Osteocyte (in vitro differentiated cells): ENCODE measurements around the gene GADD45B. TPM values are rescaled to one million over a fixed set of nuclear protein-coding genes. Genes with fewer than 3 reads are reported as not detected.
"Not testable (repeated sequence)": the region's sequence is repeated elsewhere in the genome, so short reads cannot be mapped to it uniquely, and the experiment has no call there.

Experiments
- DNase-seq: peaks from one replicate; pipeline ENCODE4 v3.0.0; 2021; ENCODE audit warnings: mixed read lengths; ENCODE audit not compliant: unreplicated experiment; ENCODE audit errors: extremely low spot score
- H3K27ac Mint-ChIP-seq: one replicate; pipeline ENCODE4 v1.8.0; 2021; ENCODE audit warnings: mild to moderate bottlenecking, mixed read lengths; ENCODE audit not compliant: unreplicated experiment
- H3K27me3 Mint-ChIP-seq: one replicate; pipeline ENCODE4 v1.8.0; 2021; ENCODE audit warnings: mixed read lengths; ENCODE audit not compliant: unreplicated experiment
- H3K36me3 Mint-ChIP-seq: one replicate; pipeline ENCODE4 v1.8.0; 2021; ENCODE audit warnings: mixed read lengths; ENCODE audit not compliant: unreplicated experiment
- H3K4me1 Mint-ChIP-seq: one replicate; pipeline ENCODE4 v1.8.0; 2021; ENCODE audit warnings: mixed read lengths; ENCODE audit not compliant: unreplicated experiment
- H3K4me3 Mint-ChIP-seq: one replicate; pipeline ENCODE4 v1.8.0; 2021; ENCODE audit warnings: mild to moderate bottlenecking, moderate library complexity, mixed read lengths; ENCODE audit not compliant: unreplicated experiment
- H3K9me3 Mint-ChIP-seq: one replicate; pipeline ENCODE4 v1.8.0; 2021; ENCODE audit warnings: mixed read lengths; ENCODE audit not compliant: unreplicated experiment
- CTCF ChIP-seq: fragments of 200-600 bp; sonication (generic); IDR thresholded peaks from 2 replicates; pipeline ENCODE4 v1.5.0; 2021; ENCODE audit warnings: antibody characterized with exemption, mild to moderate bottlenecking, moderate library complexity
- total RNA-seq: library from RNA; stranded (reverse); gene quantifications from 2 replicates; pipeline ENCODE4 v1.2.1, GENCODE V29; 2021

Gene GADD45B
- total RNA-seq, 1 donor from 2014 or later = 165 TPM

DNA sequence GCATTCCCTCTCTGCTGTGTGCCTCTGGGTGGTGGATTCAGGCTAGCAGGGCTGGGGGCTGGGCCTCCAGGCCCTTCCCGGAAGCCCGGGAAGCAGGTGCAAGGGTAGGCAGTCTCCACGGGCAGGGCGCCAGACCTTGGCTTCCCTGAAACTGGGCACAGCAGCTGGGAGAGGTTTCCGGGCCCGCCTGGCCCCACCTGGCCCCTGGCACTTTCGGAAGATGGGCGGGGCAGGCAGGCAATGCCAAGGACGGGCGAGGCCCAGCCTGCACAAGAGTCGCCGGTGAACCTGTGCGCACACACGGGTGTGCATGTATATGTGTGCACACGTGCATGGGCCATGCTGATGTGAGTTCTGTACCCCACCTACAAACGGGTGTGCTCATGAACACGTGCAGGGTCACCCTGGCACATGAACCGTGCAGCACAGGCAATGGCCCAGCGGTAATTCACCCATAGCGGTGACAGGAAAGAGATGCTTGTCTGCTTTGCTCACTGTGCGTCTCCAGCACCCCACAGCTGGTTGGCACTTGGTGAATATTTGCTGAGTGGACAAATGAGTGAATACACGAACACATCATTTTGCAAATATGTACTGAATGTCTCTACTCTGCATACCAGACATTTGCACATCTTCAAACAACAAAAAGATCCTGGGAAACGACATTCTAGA, 15.3 kb downstream of the GADD45B start:
- H3K27ac Mint-ChIP-seq = peak overlapping the region; percentile 96
- H3K9me3 Mint-ChIP-seq = no peaks in the 10 kb centered on the region
- H3K36me3 Mint-ChIP-seq = no peaks in the 10 kb centered on the region
- DNase-seq = no peak
- H3K27me3 Mint-ChIP-seq = no peaks in the 10 kb centered on the region
- H3K4me3 Mint-ChIP-seq = peak overlapping the region; percentile 43
- no peak for TF ChIP-seq CTCF
- H3K4me1 Mint-ChIP-seq = peaks cover 64% of the 10 kb centered on the region

DNA sequence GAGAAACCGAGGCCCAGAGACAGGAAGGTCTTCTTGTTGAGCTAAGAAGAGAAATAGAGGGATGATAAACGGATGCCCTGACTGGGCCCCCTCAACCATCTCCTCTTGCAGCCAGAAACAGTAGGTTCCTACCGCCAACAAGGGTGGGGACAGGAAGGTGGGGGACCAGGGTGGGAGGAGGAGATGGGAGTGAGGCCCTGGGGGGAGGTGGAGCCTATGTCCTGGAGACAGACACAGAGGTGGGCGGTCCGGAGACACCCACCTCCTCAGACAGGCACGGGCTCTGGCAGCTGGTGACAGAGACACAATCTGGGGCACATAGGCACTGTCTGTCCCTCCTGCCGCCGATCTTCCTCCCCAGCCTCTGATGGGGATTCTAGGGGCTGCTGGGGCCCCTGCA, 16.9 kb downstream of the GADD45B start:
- Mint-ChIP-seq H3K36me3 (no peaks in the 10 kb centered on the region), H3K27ac (peak overlapping the region; percentile 96)

DNA sequence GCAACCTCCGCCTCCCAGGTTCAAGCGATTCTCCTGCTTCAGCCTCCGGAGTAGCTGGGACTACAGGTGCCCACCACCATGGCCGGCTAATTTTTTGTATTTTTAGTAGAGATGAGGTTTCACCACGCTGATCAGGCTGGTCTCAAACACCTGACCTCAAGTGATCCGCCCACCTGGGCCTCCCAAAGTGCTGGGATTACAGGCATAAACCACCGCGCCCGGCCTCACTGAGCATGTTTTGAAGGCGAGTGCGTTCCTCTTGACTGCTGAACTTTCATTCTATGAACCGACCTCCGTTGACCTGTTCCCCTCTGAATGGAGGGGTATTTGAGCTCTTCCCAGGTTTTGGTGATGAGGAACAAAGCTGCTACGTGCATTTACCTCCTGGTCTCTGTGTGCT, 17.5 kb downstream of the GADD45B start:
- Mint-ChIP-seq H3K27ac (peak overlapping the region; percentile 96), H3K4me3 (peak overlapping the region; percentile 60), H3K4me1 (peaks cover 60% of the 10 kb centered on the region)
- not testable (repeated sequence) for H3K9me3 Mint-ChIP-seq, DNase-seq, H3K36me3 Mint-ChIP-seq, H3K27me3 Mint-ChIP-seq

More for the DNA sequence above, 16.9 kb downstream of the GADD45B start:
- DNase-seq = no peak
- Mint-ChIP-seq H3K4me1 (peaks cover 59% of the 10 kb centered on the region), H3K9me3 (no peaks in the 10 kb centered on the region), H3K4me3 (no peak overlapping the region), H3K27me3 (no peaks in the 10 kb centered on the region)
- TF ChIP-seq CTCF = no peak

DNA sequence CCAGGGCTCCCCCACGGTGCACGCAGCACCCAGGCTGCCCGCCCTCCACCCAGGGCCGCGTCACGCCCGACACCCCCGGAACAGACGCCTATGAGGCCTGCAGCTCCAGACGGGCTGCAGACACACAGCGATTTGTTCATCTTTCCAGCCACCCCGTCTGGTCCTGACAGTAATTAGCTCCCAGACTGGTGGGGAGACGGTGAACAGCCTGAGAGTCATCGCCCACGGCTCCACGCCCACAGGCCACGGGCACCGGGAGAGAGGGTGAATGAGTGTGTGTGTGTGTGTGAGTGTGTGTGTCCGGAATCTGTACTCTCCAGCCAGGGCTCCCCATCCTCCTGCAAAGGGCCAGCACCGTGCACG, 18.1 kb downstream of the GADD45B start:
- Mint-ChIP-seq H3K27me3 (no peaks in the 10 kb centered on the region), H3K4me1 (peaks cover 62% of the 10 kb centered on the region), H3K27ac (peak overlapping the region; percentile 96), H3K9me3 (no peaks in the 10 kb centered on the region), H3K36me3 (no peaks in the 10 kb centered on the region), H3K4me3 (peak overlapping the region; percentile 60)
- TF ChIP-seq CTCF = no peak
- DNase-seq = no peak

DNA sequence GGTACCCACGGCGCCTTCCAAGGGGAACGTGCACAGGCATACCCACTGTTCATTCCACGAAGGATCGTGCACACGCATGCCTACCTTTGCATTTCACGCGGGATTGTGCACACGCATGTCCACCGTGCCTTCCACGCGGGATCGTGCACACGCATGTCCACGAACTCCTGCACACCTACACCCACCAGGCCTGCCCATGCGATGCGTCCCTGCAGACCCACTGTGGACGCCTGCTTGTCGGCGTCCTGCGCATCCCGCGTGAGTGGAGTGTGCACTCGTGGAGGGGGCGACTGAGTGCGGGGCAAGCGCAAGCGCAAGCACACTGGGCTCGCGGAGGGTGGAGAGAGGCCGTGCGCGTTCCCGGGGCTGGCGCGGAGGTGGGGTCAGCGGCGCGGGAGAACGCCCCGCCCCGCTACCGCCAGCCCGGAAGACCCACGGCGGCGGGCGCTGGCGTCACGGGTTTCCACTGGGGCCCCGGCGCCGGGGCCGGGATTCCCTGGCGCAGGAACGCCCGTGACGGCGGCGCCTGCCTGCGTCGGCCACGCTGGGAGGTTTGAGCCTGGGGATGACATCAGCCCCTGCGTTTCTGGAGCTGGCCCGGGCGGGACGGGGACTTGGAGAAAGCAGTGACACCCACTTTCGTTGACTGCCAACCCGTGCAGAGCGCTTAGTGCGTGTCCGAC, 18.7 kb downstream of the GADD45B start:
- H3K27me3 Mint-ChIP-seq = no peaks in the 10 kb centered on the region
- peak overlapping the region; percentile 96 for H3K27ac Mint-ChIP-seq
- H3K4me1 Mint-ChIP-seq = peaks cover 62% of the 10 kb centered on the region
- H3K36me3 Mint-ChIP-seq = no peaks in the 10 kb centered on the region
- H3K9me3 Mint-ChIP-seq = no peaks in the 10 kb centered on the region
- no peak for DNase-seq
- TF ChIP-seq CTCF = no peak
- H3K4me3 Mint-ChIP-seq = peak overlapping the region; percentile 60
